Measurements from ENCODE around the gene FSTL5.
A peak's percentile ranks its signal among the peaks of the same experiment; 100 is the strongest.

Gene FSTL5

GRCh38 chr4:162102713-162103112 is 61.1 kb downstream of the FSTL5 start:
- no peak for DNase-seq

DNA sequence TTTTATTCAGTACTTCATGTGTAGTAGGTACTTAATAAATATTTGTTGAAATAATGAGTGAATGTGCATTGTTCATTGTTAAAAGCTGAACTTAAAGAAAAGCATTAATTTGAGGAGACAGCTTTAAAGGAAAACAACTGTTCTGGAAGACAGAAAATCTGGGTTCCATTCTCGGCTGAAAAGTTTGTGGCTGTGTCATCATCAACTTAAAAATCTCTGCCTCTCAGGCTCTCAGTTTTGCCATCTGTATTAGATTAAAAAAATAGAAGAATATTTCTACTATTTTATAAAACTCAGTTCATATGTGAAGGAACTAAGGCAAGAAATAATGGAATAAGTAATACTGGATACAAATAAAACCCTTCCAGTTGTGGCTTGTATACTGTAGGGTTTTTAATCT is 62.5 kb downstream of the FSTL5 start:
- no peak for DNase-seq

DNA sequence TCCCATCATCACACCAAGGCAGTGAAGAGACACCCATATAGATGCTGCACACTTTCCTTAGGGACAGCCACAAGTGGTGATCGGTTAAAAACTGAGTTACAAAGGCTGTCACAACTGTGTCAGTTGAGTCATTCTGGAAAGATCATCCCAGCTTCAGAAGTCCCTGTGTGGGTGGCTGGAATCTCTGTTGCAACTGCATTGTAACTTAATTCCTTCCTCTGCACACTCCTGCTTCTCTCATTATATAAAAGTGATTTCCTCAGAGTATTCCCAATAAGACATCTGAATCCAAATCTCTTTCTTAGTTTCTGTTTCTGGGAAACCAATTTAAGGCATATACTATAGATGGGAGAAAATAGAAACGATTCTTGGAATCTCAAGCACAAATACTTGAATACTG is 88.1 kb downstream of the FSTL5 start:
- DNase-seq = no peak

GRCh38 chr4:162061214-162061613 is 102.6 kb downstream of the FSTL5 start:
- DNase-seq = no peak

- no peak for DNase-seq
These were observed 104.1 kb downstream of the FSTL5 start for GRCh38 chr4:162059656-162060055.

DNA sequence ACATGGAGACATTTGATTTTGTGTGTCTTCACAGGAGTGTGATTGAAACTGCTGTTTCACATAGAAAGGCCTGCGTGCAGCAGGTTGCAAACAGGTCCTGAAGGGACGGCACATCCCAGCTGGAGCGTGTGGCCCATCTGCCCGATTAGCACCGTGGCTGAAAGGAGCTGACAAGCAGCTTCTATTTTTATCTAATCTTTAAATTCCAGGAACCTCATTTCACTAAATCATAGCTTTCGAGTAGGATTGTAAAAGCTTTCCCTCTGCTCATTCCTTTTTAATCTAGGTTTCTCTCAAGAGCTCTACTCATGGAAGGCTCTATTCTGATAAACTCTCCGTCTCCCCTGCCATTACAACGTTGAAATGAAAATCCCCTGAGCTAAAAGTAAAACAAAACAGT is 106.8 kb downstream of the FSTL5 start:
- DNase-seq = no peak

GRCh38 chr4:162046135-162046534 is 117.7 kb downstream of the FSTL5 start:
- DNase-seq = no peak

DNA sequence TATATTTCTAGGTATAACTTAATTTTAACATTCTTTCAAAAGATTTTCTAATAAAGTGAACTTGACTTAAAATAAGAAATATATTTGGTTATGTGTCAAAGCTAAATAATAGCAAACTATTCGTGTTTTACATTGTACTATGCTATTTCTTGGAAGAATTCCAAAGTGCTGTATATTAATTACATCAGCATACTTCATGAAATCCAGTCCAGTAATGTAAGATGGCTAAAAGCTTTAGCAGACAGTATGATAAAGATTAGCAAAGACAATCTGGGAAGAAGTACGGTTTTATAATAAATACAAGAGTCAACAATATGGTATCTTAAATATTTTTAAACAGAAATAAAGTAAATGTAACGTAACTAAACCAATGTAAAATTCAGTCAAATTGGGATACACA is 125.7 kb downstream of the FSTL5 start:
- DNase-seq = no peak

- DNase-seq = no peak
These were observed 145.9 kb downstream of the FSTL5 start for GRCh38 chr4:162017863-162018262.

GRCh38 chr4:162016991-162017390 is 146.8 kb downstream of the FSTL5 start:
- DNase-seq = no peak

DNA sequence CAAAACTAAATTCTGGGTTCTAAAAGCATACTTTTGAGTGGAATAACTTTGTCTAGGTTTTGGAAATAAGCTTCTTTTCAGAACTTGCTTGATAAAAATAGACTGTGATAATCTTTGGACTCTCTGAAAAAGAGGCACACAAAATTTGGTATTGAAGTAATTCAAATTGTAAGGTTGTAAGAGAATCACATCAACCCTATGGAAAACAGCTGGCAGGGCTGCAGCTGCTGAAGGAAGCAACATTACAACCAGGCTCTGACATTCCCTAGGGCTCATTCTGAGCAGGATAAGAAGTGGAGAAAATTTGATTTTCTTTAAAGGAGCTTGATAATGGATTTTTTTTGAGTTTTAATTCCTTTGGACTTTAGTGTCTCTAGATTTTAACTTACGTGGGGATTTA is 147.6 kb downstream of the FSTL5 start:
- DNase-seq = no peak

DNA sequence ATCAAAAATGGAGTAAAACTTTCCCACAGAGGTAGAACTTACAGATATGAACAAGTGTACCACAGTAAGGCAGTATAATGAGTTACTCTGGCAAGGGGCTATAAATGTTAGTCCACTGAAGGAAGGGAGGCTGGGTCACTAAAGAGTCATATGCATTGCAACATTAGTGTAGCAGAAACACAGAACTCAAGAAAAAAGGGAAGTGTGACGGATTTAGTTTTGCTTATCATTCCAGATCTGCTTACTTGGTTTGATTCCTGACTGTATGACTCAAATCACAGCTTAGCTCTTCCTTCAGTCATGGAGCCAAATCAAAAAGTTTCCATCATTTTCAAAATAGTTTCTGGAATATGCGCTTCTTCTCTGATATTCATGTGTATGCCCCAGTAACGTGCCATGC is 148.7 kb downstream of the FSTL5 start:
- peak; percentile 66 to 75 for DNase-seq

DNA sequence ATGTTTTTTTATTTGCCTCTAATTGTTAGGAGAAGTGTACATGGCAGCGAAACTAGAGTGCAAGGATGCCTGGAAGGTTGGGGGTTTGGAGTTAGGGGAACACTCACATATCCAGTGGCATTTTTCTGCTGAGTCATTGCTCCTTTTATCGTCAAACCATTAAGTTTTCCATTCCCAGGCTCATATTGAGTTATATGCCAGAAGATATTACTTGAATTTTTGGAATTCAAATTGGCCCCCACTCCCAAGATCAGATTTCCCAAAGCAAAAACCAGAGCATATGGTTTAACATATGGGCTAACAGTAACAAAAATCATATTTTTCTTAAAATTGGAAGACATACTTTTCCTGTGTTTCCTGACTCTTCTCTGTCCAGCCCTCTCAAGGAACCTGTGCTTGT is 152.7 kb downstream of the FSTL5 start:
- no peak for DNase-seq

DNA sequence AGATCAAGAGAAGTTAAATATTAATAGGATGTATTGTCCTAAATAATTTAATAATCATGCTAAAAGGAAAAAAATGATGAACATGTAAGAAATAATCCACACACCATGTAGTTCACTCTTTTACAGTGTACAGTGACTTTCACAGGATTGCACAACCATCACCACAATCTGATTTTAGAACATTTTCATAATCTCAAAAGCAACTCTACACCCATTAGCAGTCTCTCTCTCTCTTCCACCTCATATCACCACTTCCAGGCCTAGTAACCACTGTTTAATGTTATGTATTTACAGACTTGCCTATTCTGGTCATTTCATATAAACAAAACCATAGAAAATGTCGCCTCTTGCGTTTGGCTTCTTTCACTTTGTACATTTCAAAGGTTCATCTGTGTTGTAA is 153.4 kb downstream of the FSTL5 start:
- DNase-seq = peak in 1 of 2 experiments; percentile 16

- no peak for DNase-seq
These were observed 171.5 kb downstream of the FSTL5 start for GRCh38 chr4:161992317-161992716.

DNA sequence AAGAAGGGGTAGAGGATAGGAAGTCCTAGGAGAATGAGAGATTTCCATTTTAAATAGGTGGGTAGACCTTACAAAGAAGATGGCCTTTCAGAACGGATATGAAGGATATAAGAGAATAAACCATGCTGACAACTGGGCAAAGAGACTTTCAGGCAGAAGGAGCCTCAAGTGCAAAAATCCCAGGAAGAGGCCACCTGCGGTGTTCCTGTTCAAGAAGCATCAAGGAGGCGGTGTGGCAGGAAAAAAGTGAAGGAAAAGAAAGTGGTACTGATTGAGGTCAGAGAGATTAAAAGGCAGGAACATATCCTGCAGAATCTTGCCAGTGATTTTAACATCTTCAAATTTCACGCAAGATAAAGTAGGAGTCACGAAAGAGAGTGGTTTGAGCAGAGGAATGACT is 172.0 kb downstream of the FSTL5 start:
- no peak for DNase-seq

- no peak for DNase-seq
These were observed 173.1 kb downstream of the FSTL5 start for GRCh38 chr4:161990721-161991120.

- no peak for DNase-seq
These were observed 174.9 kb downstream of the FSTL5 start for GRCh38 chr4:161988946-161989345.

DNA sequence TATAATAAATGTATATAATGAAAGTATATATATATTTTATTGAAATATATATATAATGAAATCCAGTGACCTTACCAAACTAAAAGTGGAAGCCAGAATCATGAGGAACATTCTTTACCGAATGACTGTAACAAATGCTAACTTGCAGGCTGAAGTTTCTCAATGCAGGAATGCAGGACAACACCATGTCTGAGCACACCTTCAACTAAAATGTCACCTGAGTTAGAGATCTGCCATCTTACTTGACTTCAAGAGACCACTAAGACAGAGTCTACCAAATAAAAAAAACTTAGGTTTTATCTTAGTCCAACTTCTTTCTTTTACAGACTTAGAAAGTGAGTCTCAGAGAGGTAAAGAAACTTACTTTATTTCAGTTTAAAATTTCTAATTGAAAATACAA is 176.2 kb downstream of the FSTL5 start:
- no peak for DNase-seq

GRCh38 chr4:161952382-161952781 is 211.4 kb downstream of the FSTL5 start:
- no peak for DNase-seq

DNA sequence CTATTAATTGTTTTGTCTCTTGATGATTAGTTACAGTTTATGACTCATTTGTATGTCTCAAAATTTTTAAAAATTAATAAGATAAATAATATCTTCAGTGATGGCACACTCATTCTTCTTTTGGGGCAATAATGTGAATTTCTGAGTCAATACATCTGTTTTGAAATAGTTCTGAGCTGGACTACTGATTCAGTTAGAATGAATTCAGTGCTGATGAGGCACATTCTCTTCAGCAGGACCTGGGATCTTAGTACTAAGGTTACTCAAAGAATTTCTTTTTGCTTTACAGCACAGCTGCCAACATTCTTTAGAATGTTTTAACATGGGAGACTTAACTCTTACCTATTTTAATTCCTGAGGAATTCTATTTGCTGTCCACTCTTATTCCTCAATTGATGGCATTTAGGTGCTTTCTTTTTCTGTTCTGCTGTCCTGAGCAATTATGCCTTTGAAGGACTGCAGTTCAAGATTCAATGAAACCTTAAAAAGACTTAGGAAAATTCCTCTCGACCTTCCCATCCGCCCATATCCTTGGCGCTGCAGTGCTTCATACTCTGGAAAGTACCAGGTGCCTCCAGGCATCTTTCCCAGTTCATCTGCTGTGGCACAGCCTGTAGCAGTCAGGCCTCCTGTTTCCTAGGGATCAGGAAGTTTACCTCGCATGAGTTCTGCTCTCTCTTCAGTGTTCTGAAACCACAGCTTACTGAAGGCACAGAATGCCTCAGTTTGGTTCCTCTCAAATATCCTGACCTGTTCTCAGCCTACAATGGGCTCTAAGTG is 213.7 kb downstream of the FSTL5 start:
- DNase-seq = no peak

- DNase-seq = no peak
These were observed 215.6 kb downstream of the FSTL5 start for GRCh38 chr4:161948026-161948770.

DNA sequence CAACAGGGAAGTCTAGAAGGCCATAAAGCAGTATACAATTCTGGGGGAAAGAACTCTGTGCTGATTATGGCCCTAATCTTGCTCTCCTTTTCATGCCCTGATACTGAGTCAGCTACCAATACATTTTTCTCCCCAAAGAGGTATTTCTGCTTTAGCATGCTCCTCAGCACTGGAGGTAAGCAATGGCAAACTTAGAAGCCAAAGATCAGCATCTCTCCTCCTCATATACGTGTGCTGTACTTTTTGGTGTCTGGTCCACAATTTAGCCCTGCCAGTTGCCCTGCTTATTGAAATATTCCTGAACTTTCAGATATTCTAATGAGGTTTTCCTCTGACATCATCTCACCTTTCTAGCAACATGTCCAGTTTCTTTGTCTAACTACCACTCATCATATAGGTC is 226.2 kb downstream of the FSTL5 start:
- DNase-seq = no peak
